CD4-positive, alpha-beta T cell treated with Interleukin-17A for 1 hour (primary cell): Measurements from ENCODE around the gene SKOR1.

Source experiments
- DNase-seq: peaks from one replicate; pipeline ENCODE4 v3.0.0-alpha.2; 2020

The SKOR1 gene

GRCh38 chr15:67819636-67820035, 5.7 kb upstream of the SKOR1 start:
- DNase-seq, result no peak

DNA sequence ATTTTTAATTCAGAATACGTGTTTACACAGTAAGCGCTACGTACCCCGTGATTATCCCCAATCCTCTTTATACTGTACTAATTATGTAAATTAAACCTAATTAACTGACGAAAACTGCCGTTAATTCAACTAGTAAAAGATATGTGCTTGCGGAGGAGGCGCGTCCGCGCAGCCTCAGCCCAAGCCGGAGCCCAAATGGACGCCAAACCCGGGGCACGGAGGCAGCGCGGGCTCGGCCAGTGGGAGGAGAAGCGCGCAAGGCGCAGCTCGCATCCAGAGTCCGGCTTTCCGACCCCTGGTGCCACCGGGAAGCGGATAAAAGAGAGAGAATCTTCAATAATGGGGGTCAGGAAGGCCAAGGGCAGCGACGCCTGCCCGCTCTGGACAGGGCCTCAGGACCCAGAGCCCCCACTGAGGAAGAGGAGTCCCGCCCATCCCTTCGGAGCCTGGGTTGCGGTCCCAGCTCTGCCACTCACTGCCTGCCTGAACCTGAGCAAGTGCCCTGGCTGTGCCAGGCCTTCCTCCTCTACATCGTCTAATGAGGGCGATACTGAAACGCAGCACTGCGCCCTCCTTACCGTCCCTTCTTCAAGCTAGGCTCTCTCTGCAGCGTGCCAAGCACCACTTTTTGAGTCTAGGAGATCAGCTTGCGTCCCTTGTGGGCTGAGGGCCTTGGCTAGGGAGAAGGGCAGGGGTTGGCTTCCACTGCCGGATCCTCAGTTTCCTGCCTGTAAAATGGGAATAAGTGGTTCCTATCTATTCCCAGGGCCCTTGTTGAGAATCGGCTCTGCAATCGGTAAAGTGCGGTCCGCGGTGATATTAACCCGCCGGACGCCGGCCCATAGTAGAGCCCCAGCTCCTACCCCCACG, 5.0 kb upstream of the SKOR1 start:
- no peak for DNase-seq

- no peak for DNase-seq
These were observed 4.1 kb upstream of the SKOR1 start for GRCh38 chr15:67820992-67821783.

GRCh38 chr15:67821784-67822440, 3.4 kb upstream of the SKOR1 start:
- DNase-seq, result no peak

GRCh38 chr15:67822537-67823313, 2.6 kb upstream of the SKOR1 start:
- DNase-seq, result no peak

DNA sequence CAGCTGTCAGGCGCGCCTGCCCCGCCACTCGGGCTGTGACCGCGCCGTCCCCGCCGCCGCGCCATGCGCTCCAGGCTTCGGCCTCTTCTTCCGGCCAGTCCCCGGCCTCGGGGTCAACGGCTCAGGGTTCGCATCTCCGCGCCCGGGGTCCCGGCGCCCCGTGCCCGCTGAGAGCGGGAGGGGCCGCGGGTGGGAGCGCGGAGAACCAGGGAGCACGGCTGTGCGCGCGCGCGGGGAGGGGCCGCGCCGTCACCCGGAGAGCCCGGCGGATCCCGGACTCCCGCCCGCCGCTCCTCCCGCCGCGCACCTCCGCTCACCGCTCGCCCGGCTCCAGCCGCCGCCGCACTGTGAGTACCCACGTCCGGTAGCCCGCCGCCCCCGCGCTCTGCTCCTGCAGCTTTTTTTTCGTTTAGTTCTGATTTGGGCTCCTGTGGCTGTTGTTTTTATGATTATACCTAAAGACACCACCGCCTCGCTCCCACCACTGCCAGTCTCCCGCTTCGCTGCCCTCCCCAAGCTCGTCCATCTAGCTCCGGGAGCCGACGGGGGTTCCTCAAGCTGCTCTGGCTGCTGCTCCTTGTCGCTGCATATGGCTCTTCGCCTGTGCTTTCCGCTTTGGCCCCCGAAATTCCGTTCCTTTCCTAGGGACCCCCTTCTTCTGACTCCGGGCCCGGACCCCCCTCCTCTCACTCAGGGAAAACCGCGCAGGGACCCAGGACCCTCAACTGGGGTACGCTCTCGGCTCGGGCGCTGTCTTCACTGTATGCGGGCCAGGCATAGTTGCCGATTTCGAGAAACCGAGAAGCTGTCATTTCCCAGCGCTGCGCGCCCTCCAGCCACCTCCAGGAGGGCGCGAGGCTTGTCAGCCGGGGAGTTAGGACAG, 1.8 kb upstream of the SKOR1 start:
- DNase-seq, result no peak

GRCh38 chr15:67824197-67824968, 926 bp upstream of the SKOR1 start:
- DNase-seq, result no peak

DNA sequence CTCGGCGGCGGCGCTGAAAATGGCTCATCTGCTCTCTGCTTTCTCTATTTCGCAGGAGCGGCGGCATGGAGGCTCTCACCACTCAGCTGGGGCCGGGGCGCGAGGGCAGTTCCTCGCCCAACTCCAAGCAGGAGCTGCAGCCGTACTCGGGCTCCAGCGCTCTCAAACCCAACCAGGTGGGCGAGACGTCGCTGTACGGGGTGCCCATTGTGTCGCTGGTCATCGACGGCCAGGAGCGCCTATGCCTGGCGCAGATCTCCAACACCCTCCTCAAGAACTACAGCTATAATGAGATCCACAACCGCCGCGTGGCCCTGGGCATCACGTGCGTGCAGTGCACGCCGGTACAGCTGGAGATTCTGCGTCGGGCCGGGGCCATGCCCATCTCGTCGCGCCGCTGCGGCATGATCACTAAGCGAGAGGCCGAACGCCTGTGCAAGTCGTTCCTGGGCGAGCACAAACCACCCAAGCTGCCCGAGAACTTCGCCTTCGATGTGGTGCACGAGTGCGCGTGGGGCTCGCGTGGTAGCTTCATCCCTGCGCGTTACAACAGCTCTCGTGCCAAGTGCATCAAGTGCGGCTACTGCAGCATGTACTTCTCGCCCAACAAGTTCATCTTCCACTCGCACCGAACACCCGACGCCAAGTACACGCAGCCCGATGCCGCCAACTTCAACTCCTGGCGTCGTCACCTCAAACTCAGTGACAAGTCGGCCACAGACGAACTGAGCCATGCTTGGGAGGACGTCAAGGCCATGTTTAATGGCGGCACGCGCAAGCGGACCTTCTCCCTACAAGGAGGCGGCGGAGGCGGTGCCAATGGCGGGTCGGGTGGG, 790 bp downstream of the SKOR1 start:
- DNase-seq, result no peak

DNA sequence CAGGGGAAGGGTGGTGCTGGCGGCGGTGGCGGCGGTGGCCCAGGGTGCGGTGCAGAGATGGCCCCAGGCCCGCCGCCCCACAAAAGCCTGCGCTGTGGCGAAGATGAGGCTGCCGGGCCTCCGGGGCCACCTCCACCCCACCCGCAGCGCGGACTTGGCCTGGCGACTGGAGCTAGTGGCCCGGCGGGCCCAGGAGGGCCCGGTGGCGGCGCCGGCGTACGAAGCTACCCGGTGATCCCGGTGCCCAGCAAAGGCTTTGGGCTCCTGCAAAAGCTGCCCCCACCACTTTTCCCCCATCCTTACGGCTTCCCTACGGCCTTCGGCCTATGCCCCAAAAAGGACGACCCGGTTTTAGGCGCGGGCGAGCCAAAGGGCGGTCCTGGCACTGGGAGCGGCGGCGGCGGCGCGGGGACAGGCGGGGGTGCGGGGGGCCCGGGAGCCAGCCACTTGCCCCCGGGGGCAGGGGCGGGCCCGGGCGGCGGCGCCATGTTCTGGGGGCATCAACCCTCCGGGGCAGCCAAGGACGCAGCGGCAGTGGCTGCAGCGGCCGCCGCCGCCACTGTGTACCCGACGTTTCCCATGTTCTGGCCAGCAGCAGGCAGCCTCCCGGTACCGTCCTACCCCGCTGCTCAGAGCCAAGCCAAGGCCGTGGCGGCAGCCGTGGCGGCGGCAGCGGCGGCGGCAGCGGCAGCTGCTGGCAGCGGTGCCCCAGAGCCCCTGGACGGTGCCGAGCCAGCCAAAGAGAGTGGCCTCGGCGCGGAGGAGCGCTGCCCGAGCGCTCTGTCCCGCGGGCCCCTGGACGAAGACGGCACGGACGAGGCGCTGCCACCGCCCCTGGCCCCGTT, 1.6 kb downstream of the SKOR1 start:
- no peak for DNase-seq

DNA sequence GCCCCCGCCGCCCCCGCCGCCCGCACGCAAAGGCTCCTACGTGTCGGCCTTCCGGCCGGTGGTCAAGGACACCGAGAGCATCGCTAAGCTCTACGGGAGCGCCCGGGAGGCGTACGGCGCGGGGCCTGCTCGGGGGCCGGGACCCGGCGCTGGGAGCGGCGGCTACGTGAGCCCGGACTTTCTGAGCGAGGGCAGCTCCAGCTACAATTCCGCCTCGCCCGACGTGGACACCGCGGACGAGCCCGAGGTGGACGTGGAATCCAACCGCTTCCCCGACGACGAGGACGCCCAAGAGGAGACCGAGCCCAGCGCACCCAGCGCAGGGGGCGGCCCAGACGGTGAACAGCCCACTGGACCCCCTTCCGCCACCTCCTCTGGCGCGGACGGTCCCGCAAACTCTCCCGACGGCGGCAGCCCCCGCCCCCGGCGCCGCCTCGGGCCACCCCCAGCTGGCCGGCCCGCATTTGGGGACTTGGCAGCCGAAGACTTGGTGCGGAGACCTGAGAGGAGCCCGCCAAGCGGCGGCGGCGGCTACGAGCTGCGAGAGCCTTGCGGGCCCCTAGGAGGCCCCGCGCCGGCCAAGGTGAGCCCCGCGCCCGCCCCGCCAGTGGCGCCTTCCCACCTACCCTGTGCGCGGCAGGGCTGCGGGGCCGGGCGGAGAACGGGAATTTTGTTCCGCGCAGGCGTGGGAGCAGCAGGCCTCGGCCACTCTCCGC, 2.4 kb downstream of the SKOR1 start:
- DNase-seq, result no peak

GRCh38 chr15:67828278-67828968, 3.1 kb downstream of the SKOR1 start:
- no peak for DNase-seq

DNA sequence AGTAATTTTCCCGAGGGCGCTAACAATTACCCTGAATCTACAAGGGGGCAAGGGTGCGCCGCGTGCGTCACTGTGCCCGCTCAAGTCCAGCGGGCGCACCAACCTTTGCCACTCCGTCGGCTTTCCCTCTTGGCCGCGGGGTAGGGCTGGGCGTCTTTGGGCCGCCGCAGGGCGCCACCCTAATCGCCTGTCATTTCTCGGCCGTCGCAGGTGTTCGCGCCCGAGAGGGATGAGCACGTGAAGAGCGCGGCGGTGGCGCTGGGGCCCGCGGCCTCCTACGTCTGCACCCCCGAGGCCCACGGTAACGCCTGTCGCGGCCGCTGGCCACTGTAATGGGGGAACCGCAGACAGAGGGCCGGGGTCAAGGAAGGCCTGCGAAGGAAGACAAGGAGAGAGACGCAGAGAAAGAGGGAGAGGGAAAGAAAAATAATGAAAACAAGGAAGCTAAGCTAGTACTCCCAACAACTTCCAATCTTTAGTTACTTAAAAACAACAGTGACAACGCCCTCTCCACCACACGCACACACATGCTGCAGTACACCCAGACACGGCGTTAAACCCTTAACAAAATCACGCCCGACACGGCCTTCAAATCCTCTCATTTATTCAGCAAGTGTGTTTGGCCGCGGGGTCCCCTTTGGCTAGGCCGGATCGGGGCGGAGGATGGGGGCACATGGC, 3.8 kb downstream of the SKOR1 start:
- DNase-seq, result no peak

- no peak for DNase-seq
These were observed 4.6 kb downstream of the SKOR1 start for GRCh38 chr15:67829647-67830504.

DNA sequence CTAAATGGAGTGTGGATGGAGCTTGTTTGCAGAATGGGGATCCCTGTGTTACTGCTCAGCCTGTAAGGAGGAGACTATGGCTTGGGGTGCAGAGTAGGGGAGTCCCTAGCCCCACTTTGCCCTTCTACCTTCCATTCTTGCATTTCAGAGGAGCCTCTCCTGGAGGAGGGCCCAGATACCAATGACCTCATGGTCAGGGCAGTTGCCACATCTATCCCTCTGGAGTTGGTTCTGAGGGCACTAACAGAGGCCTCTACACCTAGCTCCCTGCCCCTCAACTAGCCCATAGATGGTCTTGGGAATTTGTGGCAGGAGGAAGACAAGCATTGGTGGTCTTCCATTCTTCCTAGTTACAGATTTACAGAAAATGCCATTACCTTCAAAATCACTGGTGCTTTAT, 6.1 kb downstream of the SKOR1 start:
- DNase-seq, result no peak

DNA sequence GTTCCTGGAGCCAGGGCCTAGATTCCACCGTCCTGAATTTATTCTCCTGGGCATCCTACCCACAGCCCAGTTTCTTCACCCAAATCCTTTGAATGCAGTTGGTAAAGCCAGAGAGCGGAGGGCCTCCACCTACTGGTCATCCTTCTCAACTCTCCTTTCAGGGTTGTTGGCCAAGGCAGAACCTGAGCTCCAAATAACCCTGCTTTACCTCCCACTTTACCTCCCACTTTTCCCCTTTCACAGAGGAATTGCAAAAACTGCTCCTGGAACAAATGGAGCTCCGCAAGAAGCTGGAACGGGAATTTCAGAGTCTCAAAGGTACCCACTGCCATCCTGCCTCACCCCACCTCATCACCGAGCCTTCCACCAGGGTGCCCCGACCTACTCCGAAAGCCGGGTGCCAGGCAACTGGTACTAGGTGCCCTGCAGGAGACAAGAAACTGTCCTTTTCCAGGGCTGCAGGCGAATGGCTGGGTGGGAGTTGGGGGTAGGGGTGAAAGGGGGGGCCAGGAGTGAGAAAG, 6.8 kb downstream of the SKOR1 start:
- DNase-seq, result no peak
